Measurements from ENCODE around the gene UBE2J2. TPM values are rescaled to one million over a fixed set of nuclear protein-coding genes. Genes with fewer than 3 reads are reported as not detected.

The UBE2J2 gene
- total RNA-seq, 2 experiments from 2014 or later: 62.4 to 63.5 TPM

GRCh38 chr1:1297802-1298424, 24.3 kb upstream of the UBE2J2 start:
- Mint-ChIP-seq H3K4me3 (no peak overlapping the region), H3K36me3 (ENCODE audit: low read depth) (no peaks in the 10 kb centered on the region), H3K4me1 (no peaks in the 10 kb centered on the region), H3K27ac (no peak overlapping the region), H3K9me3 (no peaks in the 10 kb centered on the region), H3K27me3 (no peaks in the 10 kb centered on the region)
- no peak for DNase-seq
- ChIA-PET CTCF (no interaction called here), POLR2A (interaction anchor here (1.6 kb wide), 1 partner anchor 12 kb away, joined by 3 read pairs; no protein-coding TSS in a partner anchor)

GRCh38 chr1:1296070-1297061, 22.7 kb upstream of the UBE2J2 start:
- ChIA-PET CTCF (interaction anchor here (1.0 kb wide), 1 partner anchor 9 kb away, joined by 3 read pairs; no protein-coding TSS in a partner anchor), POLR2A (no interaction called here)
- Mint-ChIP-seq H3K27ac (no peak overlapping the region), H3K36me3 (ENCODE audit: low read depth) (peaks cover 4% of the 10 kb centered on the region), H3K9me3 (no peaks in the 10 kb centered on the region), H3K27me3 (no peaks in the 10 kb centered on the region), H3K4me1 (no peaks in the 10 kb centered on the region), H3K4me3 (no peak overlapping the region)
- no peak for DNase-seq

GRCh38 chr1:1295154-1295923, 21.7 kb upstream of the UBE2J2 start:
- ChIA-PET POLR2A (interaction anchor here (1.0 kb wide), 1 partner anchor 68 kb away, joined by 3 read pairs; no protein-coding TSS in a partner anchor), CTCF (interaction anchor here (1.0 kb wide), 2 partner anchors 10 to 173 kb away, joined by 3 to 4 read pairs; no protein-coding TSS in a partner anchor)
- H3K4me1 Mint-ChIP-seq: no peaks in the 10 kb centered on the region
- H3K36me3 Mint-ChIP-seq (ENCODE audit: low read depth): peaks cover 4% of the 10 kb centered on the region
- no peak overlapping the region for H3K27ac Mint-ChIP-seq
- no peaks in the 10 kb centered on the region for H3K9me3 Mint-ChIP-seq
- no peaks in the 10 kb centered on the region for H3K27me3 Mint-ChIP-seq
- H3K4me3 Mint-ChIP-seq: no peak overlapping the region
- no peak for DNase-seq

- H3K4me1 Mint-ChIP-seq: no peaks in the 10 kb centered on the region
- H3K27ac Mint-ChIP-seq: no peak overlapping the region
- no peaks in the 10 kb centered on the region for H3K9me3 Mint-ChIP-seq
- CTCF ChIA-PET: interaction anchor here (1.0 kb wide), 1 partner anchor 172 kb away, joined by 4 read pairs; no protein-coding TSS in a partner anchor
- H3K27me3 Mint-ChIP-seq: no peaks in the 10 kb centered on the region
- H3K4me3 Mint-ChIP-seq: no peak overlapping the region
- peaks cover 4% of the 10 kb centered on the region for H3K36me3 Mint-ChIP-seq (ENCODE audit: low read depth)
- no peak for DNase-seq
- POLR2A ChIA-PET: interaction anchor here (1.0 kb wide), 1 partner anchor 67 kb away, joined by 3 read pairs; no protein-coding TSS in a partner anchor
These were observed 20.7 kb upstream of the UBE2J2 start for GRCh38 chr1:1294250-1294890.

GRCh38 chr1:1293263-1294249, 19.9 kb upstream of the UBE2J2 start:
- Mint-ChIP-seq H3K4me3 (no peak overlapping the region), H3K4me1 (no peaks in the 10 kb centered on the region), H3K9me3 (no peaks in the 10 kb centered on the region), H3K36me3 (ENCODE audit: low read depth) (peaks cover 4% of the 10 kb centered on the region), H3K27me3 (no peaks in the 10 kb centered on the region), H3K27ac (no peak overlapping the region)
- DNase-seq: no peak
- POLR2A ChIA-PET: no interaction called here
- CTCF ChIA-PET: interaction anchor here (0.6 to 1.0 kb wide), 2 partner anchors 84 to 171 kb away, joined by 3 to 5 read pairs; no protein-coding TSS in a partner anchor

GRCh38 chr1:1292851-1293250, 19.2 kb upstream of the UBE2J2 start:
- Mint-ChIP-seq H3K4me3 (no peak overlapping the region), H3K27ac (no peak overlapping the region), H3K36me3 (ENCODE audit: low read depth) (peaks cover 4% of the 10 kb centered on the region), H3K4me1 (no peaks in the 10 kb centered on the region), H3K27me3 (no peaks in the 10 kb centered on the region), H3K9me3 (no peaks in the 10 kb centered on the region)
- ChIA-PET POLR2A (no interaction called here), CTCF (interaction anchor here (0.6 to 3.2 kb wide), 5 partner anchors 11 to 260 kb away, joined by 3 to 36 read pairs (median 4); no protein-coding TSS in a partner anchor)
- no peak for DNase-seq

DNA sequence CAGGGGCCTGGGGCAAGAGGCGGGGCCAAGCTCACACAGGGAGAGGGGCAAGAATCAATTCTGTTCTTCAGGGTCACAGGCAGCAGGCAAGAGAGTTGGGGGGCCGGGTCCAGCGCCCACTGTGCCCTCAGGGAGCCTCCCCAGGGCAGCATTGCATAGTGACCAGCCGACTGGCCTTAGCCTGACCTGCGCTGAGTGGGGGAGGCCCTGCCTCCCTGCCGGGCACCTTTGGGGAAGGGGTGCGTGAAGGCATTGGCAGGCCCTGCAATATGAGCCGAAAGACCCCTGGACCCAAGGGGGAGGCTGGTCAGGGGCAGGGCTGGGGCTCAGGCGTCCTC, 18.8 kb upstream of the UBE2J2 start:
- Mint-ChIP-seq H3K4me1 (no peaks in the 10 kb centered on the region), H3K27ac (no peak overlapping the region), H3K4me3 (no peak overlapping the region), H3K9me3 (no peaks in the 10 kb centered on the region), H3K36me3 (ENCODE audit: low read depth) (peaks cover 4% of the 10 kb centered on the region), H3K27me3 (no peaks in the 10 kb centered on the region)
- POLR2A ChIA-PET: interaction anchor here (1.1 to 2.4 kb wide), 5 partner anchors 9 to 176 kb away, joined by 3 to 11 read pairs (median 3); partner anchors contain the start of genes AURKAIP1 and C1orf159
- CTCF ChIA-PET: interaction anchor here (0.6 to 3.2 kb wide), 8 partner anchors 10 to 308 kb away, joined by 4 to 36 read pairs (median 5); partner anchors contain the start of gene UBE2J2
- no peak for DNase-seq

GRCh38 chr1:1291548-1292441, 18.1 kb upstream of the UBE2J2 start:
- Mint-ChIP-seq H3K27me3 (no peaks in the 10 kb centered on the region), H3K27ac (no peak overlapping the region), H3K36me3 (ENCODE audit: low read depth) (peaks cover 4% of the 10 kb centered on the region), H3K9me3 (no peaks in the 10 kb centered on the region), H3K4me1 (no peaks in the 10 kb centered on the region), H3K4me3 (no peak overlapping the region)
- DNase-seq: peak; percentile 72
- ChIA-PET CTCF (interaction anchor here (0.6 to 3.2 kb wide), 9 partner anchors 10 to 307 kb away, joined by 4 to 36 read pairs (median 4); partner anchors contain the start of gene UBE2J2), POLR2A (interaction anchor here (1.1 to 2.4 kb wide), 5 partner anchors 9 to 175 kb away, joined by 3 to 11 read pairs (median 3); partner anchors contain the start of genes AURKAIP1 and C1orf159)

DNA sequence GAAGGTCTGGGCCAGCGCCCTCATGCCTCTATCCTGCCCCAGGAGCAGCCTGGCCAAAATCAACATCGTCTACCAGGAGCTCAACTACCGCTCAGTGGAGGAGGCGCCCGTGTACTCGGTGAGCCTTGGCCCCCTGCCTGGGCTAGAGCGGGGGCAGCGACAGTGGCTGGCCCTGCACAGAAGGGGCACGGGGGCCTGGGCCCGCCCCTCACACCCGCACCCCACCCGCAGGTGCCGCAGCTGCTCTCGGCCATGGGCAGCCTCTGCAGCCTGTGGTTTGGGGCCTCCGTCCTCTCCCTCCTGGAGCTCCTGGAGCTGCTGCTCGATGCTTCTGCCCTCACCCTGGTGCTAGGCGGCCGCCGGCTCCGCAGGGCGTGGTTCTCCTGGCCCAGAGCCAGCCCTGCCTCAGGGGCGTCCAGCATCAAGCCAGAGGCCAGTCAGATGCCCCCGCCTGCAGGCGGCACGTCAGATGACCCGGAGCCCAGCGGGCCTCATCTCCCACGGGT, 17.4 kb upstream of the UBE2J2 start:
- DNase-seq: no peak
- CTCF ChIA-PET: interaction anchor here (0.7 to 3.2 kb wide), 7 partner anchors 9 to 272 kb away, joined by 3 to 36 read pairs (median 4); no protein-coding TSS in a partner anchor
- POLR2A ChIA-PET: interaction anchor here (1.1 to 2.4 kb wide), 5 partner anchors 8 to 175 kb away, joined by 3 to 11 read pairs (median 3); partner anchors contain the start of genes AURKAIP1 and C1orf159
- peaks cover 4% of the 10 kb centered on the region for H3K36me3 Mint-ChIP-seq (ENCODE audit: low read depth)
- no peaks in the 10 kb centered on the region for H3K4me1 Mint-ChIP-seq
- H3K9me3 Mint-ChIP-seq: no peaks in the 10 kb centered on the region
- H3K27me3 Mint-ChIP-seq: no peaks in the 10 kb centered on the region
- H3K4me3 Mint-ChIP-seq: no peak overlapping the region
- no peak overlapping the region for H3K27ac Mint-ChIP-seq

DNA sequence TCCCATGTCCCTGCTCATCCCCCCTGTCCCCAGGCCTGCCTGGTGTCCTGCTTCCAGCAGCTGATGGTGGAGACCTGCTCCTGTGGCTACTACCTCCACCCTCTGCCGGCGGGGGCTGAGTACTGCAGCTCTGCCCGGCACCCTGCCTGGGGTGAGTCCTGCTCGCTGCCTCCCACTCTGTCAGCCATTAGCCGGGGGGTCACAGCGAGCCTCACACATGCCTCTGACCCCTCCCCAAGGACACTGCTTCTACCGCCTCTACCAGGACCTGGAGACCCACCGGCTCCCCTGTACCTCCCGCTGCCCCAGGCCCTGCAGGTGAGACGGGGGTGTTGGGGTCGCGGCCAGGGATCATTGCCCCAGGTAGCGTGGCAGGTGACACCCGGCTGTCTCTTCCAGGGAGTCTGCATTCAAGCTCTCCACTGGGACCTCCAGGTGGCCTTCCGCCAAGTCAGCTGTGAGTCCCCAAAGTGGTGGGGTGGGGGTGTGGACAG, 16.6 kb upstream of the UBE2J2 start:
- peaks cover 4% of the 10 kb centered on the region for H3K36me3 Mint-ChIP-seq (ENCODE audit: low read depth)
- POLR2A ChIA-PET: interaction anchor here (2.4 kb wide), 1 partner anchor 174 kb away, joined by 11 read pairs; the partner anchor contains the start of gene C1orf159
- no peak overlapping the region for H3K27ac Mint-ChIP-seq

More for the DNA sequence above, 16.6 kb upstream of the UBE2J2 start:
- H3K4me3 Mint-ChIP-seq: no peak overlapping the region
- peak; percentile 62 for DNase-seq
- CTCF ChIA-PET: interaction anchor here (1.0 to 3.2 kb wide), 4 partner anchors 15 to 249 kb away, joined by 3 to 36 read pairs (median 6); no protein-coding TSS in a partner anchor
- no peaks in the 10 kb centered on the region for H3K27me3 Mint-ChIP-seq
- no peaks in the 10 kb centered on the region for H3K9me3 Mint-ChIP-seq
- no peaks in the 10 kb centered on the region for H3K4me1 Mint-ChIP-seq

Measured in activated CD4-positive, alpha-beta memory T cell treated with anti-CD3 and anti-CD28 coated beads, Interleukin-2, amount 10 ng/mL, durations not matched to agents 7 days and 5 days (primary cell).